HepG2 (cell line): ENCODE results near the gene TBXAS1. TPM values are rescaled to one million over a fixed set of nuclear protein-coding genes. Genes with fewer than 3 reads are reported as not detected.

ENCODE experiments used
- ATAC-seq: fragments of 200-7000 bp; cut with Tn5 transposase; 3 replicates; pipeline ENCODE4 v1.9.1; 2020; ENCODE audit warnings: mild to moderate bottlenecking, moderate library complexity
- BruUV-seq: library from RNA; stranded (reverse); fragments of 400-500 nt; replicated peaks from 2 replicates; lab custom pipeline; 2021; lab: Mats Ljungman, UMichigan
- CTCF ChIA-PET: fragments of 300-600 bp; formaldehyde crosslinking; extraction: SDS; loops from one replicate; lab custom pipeline; 2021; ENCODE audit warnings: low total read pairs, inconsistent platforms, low intra/inter-chr PET ratio; lab: Yijun Ruan, JAX
- POLR2A ChIA-PET: fragments of 350-600 bp; sonication (Branson Sonifier 250); formaldehyde crosslinking; loops from one replicate; lab custom pipeline; 2020; ENCODE audit warnings: antibody characterized with exemption, inconsistent platforms; lab: Yijun Ruan, JAX
- DNase-seq: peaks from one replicate; pipeline ENCODE4 v3.0.0-alpha.2; 2015; ENCODE audit warnings: low spot score
- FAIRE-seq: peaks from 3 replicates; lab custom pipeline; 2011; peaks lifted over from hg19 to GRCh38; lab: Jason Lieb, UNC
- H2AFZ ChIP-seq: one replicate; pipeline ENCODE4 v1.6.1; 2011; ENCODE audit warnings: low read length, inconsistent platforms
- H3K27ac ChIP-seq: fragments of 300-600 bp; 3 replicates; pipeline ENCODE4 v1.8.0; 2011; ENCODE audit warnings: mixed run types, mild to moderate bottlenecking, mixed read lengths, low read length, inconsistent platforms; ENCODE audit not compliant: insufficient read depth; ENCODE audit errors: extremely low read length
- H3K27me3 ChIP-seq, 2 experiments: fragments of 200-600 bp in 1 of 2; 2 replicates in 1 of 2; 3 replicates in 1 of 2; pipeline versions ENCODE4 v1.6.0 to v1.8.0; 2011; ENCODE audit warnings: low read length in 2 of 2, mild to moderate bottlenecking in 2 of 2, moderate library complexity in 2 of 2, inconsistent platforms in 1 of 2; ENCODE audit not compliant: insufficient read depth in 2 of 2, control insufficient read depth in 1 of 2
- H3K36me3 ChIP-seq, 2 experiments: fragments of 200-600 bp in 1 of 2; replicated peaks in 1 of 2; 2 replicates in 1 of 2; 3 replicates in 1 of 2; pipeline versions ENCODE4 v1.5.1 to v1.8.0; 2011; ENCODE audit warnings: low read length in 2 of 2, inconsistent platforms in 1 of 2; ENCODE audit not compliant: insufficient read depth in 2 of 2, control insufficient read depth in 1 of 2
- H3K4me1 ChIP-seq: 2 replicates; pipeline ENCODE4 v1.5.1; 2012; ENCODE audit warnings: low read length, inconsistent platforms; ENCODE audit not compliant: insufficient read depth
- H3K4me2 ChIP-seq: 2 replicates; pipeline ENCODE4 v1.6.0; 2011; ENCODE audit warnings: low read depth, low read length, inconsistent platforms
- H3K4me3 ChIP-seq, 3 experiments: fragments of 200-600 bp in 1 of 3; sonication (generic), shearing (Covaris generic) in 1 of 3; replicated peaks in 1 of 3; 2 replicates each; pipeline ENCODE4 v1.5.1; 2011 to 2016; ENCODE audit warnings: low read length in 3 of 3, inconsistent platforms in 2 of 3, low read depth in 2 of 3, mild to moderate bottlenecking in 2 of 3, control low read depth in 1 of 3, mixed read lengths in 1 of 3; ENCODE audit not compliant: insufficient read depth in 1 of 3
- H3K79me2 ChIP-seq: one replicate; pipeline ENCODE4 v1.6.1; 2011; ENCODE audit warnings: low read length, inconsistent platforms; ENCODE audit not compliant: insufficient read depth
- H3K9ac ChIP-seq: 2 replicates; pipeline ENCODE4 v1.6.0; 2011; ENCODE audit warnings: mild to moderate bottlenecking, low read depth, low read length, inconsistent platforms; ENCODE audit not compliant: insufficient read depth
- H3K9me3 ChIP-seq: 2 replicates; pipeline ENCODE4 v1.5.1; 2012; ENCODE audit warnings: mild to moderate bottlenecking, low read length
- H4K20me1 ChIP-seq: 2 replicates; pipeline ENCODE4 v1.6.0; 2011; ENCODE audit warnings: inconsistent platforms, mild to moderate bottlenecking, low read length, moderate library complexity; ENCODE audit not compliant: insufficient read depth
- CEBPG ChIP-seq: IDR thresholded peaks from 2 replicates; pipeline ENCODE4 v1.6.1; 2016
- KDM4B ChIP-seq: sonication (generic); formaldehyde crosslinking; IDR thresholded peaks from 2 replicates; pipeline ENCODE4 v1.4.0; 2020; ENCODE audit warnings: missing genetic modification reagents
- KDM5A ChIP-seq: fragments of 200-600 bp; sonication (generic); IDR thresholded peaks from 2 replicates; pipeline ENCODE4 v1.7.0; 2018; ENCODE audit warnings: antibody characterized with exemption, mild to moderate bottlenecking, low read length, borderline replicate concordance
- SNRNP70 ChIP-seq: fragments of 200-400 bp; formaldehyde crosslinking; IDR thresholded peaks from 2 replicates; pipeline ENCODE4 v1.6.1; 2017; ENCODE audit warnings: mild to moderate bottlenecking, low read depth, low read length, moderate library complexity
- TBL1XR1 ChIP-seq: fragments of 150-350 bp; IDR thresholded peaks from 2 replicates; pipeline ENCODE4 v1.6.1; 2014; ENCODE audit warnings: borderline replicate concordance, low read length; ENCODE audit not compliant: partially characterized antibody
- TCF7L2 ChIP-seq: IDR thresholded peaks from 2 replicates; pipeline ENCODE4 v1.6.1; 2011; ENCODE audit warnings: mild to moderate bottlenecking, low read depth, low read length, moderate library complexity
- ZFP1 ChIP-seq: IDR thresholded peaks from 2 replicates; pipeline ENCODE4 v1.6.1; 2016
- ZFP36L1 ChIP-seq: sonication (generic); formaldehyde crosslinking; IDR thresholded peaks from 2 replicates; pipeline ENCODE4 v1.8.0; 2022; ENCODE audit warnings: mild to moderate bottlenecking, missing genetic modification reagents, moderate library complexity
- ZNF17 ChIP-seq: sonication (generic); formaldehyde crosslinking; IDR thresholded peaks from 2 replicates; pipeline ENCODE4 v1.5.0; 2020; ENCODE audit warnings: mild to moderate bottlenecking, missing genetic modification reagents
- ZNF747 ChIP-seq: sonication (generic); formaldehyde crosslinking; IDR thresholded peaks from 2 replicates; pipeline ENCODE4 v1.8.1; 2023; ENCODE audit warnings: missing genetic modification reagents, mild to moderate bottlenecking, borderline replicate concordance
- WGBS: methylation state at CpG from one replicate; pipeline ENCODE4 v1.1.6; 2017; ENCODE audit warnings: low lambda C conversion rate; 5-methylcytosine and 5-hydroxymethylcytosine counted together
- in situ Hi-C: cut with HindIII; loops from 2 replicates; pipeline ENCODE4 v1.10.0; 2017; ENCODE audit warnings: low pct_unique_long_range_greater_than_20kb; ENCODE audit not compliant: extremely low pct_ligation_motif_present
- intact Hi-C: fragments of 100-400 bp; cut with micrococcal nuclease; formaldehyde crosslinking; loops from one replicate; pipeline ENCODE4 v1.10.0; 2022; ENCODE audit not compliant: unreplicated experiment
- polyA plus RNA-seq, 8 experiments: library from polyadenylated mRNA; depleted of rRNA in 3 of 8; stranded (reverse) in 7 of 8; unstranded in 1 of 8; fragments of >200 nt; fragmentation: Illumina TruSeq in 4 of 8; extraction: Trizol in 4 of 8; gene quantifications; 2 replicates each; pipeline versions ENCODE4 v1.2.1 to v1.2.3, GENCODE V29; 2011 to 2016; ENCODE audit warnings: low read depth in 4 of 8, missing spikeins in 1 of 8, mixed read lengths in 1 of 8; ENCODE audit not compliant: insufficient read depth in 1 of 8
- total RNA-seq, 5 experiments: library from RNA; depleted of rRNA; stranded (reverse); fragments of >200 nt; fragmentation: Illumina TruSeq; extraction: Trizol; gene quantifications; 2 replicates each; pipeline ENCODE4 v1.2.3, GENCODE V29; 2016; ENCODE audit warnings: low read depth in 1 of 5
- TF ChIP-seq, protein P1 (sequence below): sonication (generic); formaldehyde crosslinking; IDR thresholded peaks from one replicate; pipeline ENCODE4 v1.5.1; 2020; ENCODE audit warnings: mild to moderate bottlenecking, missing genetic modification reagents; ENCODE audit errors: not compliant biosample characterization
- TF ChIP-seq, protein P2 (sequence below): sonication (generic); formaldehyde crosslinking; IDR thresholded peaks from 2 replicates; pipeline ENCODE4 v1.4.0; 2020; ENCODE audit warnings: mild to moderate bottlenecking, missing genetic modification reagents, borderline replicate concordance
- TF ChIP-seq, protein P3 (sequence below): sonication (generic); formaldehyde crosslinking; IDR thresholded peaks from 2 replicates; pipeline ENCODE4 v1.4.0; 2020; ENCODE audit warnings: missing genetic modification reagents

TBXAS1 gene
- total and polyA plus RNA-seq, 2 of the 13 experiments (the other 11 are each of a cell fraction or from before 2014, with no cell fraction given) = 4.0 to 4.9 TPM

DNA sequence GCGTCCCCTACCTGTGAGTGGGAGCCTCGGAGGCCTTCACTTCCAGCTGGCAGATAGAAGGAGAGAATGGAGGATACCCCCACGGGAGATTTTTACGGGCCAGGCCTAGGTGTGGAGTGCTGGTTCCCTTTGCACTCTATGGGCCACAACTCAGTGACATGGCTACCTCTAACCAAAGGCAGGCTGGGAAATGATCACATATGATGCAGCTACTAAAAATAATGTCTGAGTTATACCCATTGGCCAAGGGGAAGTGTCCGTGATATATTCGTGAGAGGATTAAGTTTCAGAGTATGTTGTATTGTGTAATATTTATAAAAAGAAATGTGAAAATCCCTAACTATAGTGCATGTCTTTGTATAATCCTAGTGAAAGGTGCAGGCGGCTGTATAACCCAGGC lies 37.7 kb upstream of the TBXAS1 start (continued):
- TF ChIP-seq, protein P1, sequence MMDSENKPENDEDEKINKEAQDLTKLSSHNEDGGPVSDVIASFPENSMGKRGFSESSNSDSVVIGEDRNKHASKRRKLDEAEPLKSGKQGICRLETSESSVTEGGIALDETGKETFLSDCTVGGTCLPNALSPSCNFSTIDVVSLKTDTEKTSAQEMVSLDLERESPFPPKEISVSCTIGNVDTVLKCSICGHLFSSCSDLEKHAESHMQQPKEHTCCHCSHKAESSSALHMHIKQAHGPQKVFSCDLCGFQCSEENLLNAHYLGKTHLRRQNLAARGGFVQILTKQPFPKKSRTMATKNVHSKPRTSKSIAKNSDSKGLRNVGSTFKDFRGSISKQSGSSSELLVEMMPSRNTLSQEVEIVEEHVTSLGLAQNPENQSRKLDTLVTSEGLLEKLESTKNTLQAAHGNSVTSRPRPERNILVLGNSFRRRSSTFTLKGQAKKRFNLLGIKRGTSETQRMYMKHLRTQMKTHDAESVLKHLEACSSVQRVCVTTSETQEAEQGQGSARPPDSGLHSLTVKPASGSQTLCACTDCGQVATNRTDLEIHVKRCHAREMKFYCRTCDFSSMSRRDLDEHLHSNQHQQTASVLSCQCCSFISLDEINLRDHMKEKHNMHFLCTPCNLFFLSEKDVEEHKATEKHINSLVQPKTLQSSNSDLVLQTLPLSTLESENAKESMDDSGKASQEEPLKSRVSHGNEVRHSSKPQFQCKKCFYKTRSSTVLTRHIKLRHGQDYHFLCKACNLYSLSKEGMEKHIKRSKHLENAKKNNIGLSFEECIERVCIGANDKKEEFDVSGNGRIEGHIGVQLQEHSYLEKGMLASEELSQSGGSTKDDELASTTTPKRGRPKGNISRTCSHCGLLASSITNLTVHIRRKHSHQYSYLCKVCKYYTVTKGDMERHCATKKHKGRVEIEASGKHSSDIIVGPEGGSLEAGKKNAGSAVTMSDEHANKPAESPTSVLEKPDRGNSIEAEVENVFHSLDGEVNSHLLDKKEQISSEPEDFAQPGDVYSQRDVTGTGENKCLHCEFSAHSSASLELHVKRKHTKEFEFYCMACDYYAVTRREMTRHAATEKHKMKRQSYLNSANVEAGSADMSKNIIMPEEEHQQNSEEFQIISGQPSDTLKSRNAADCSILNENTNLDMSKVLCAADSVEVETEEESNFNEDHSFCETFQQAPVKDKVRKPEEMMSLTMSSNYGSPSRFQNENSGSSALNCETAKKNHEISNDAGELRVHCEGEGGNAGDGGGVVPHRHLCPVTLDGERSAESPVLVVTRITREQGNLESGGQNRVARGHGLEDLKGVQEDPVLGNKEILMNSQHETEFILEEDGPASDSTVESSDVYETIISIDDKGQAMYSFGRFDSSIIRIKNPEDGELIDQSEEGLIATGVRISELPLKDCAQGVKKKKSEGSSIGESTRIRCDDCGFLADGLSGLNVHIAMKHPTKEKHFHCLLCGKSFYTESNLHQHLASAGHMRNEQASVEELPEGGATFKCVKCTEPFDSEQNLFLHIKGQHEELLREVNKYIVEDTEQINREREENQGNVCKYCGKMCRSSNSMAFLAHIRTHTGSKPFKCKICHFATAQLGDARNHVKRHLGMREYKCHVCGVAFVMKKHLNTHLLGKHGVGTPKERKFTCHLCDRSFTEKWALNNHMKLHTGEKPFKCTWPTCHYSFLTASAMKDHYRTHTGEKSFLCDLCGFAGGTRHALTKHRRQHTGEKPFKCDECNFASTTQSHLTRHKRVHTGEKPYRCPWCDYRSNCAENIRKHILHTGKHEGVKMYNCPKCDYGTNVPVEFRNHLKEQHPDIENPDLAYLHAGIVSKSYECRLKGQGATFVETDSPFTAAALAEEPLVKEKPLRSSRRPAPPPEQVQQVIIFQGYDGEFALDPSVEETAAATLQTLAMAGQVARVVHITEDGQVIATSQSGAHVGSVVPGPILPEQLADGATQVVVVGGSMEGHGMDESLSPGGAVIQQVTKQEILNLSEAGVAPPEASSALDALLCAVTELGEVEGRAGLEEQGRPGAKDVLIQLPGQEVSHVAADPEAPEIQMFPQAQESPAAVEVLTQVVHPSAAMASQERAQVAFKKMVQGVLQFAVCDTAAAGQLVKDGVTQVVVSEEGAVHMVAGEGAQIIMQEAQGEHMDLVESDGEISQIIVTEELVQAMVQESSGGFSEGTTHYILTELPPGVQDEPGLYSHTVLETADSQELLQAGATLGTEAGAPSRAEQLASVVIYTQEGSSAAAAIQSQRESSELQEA = no peak
- TF ChIP-seq KDM4B (CRISPR knock-in tag) = no peak
- TF ChIP-seq KDM5A = no peak
- TF ChIP-seq CEBPG (CRISPR knock-in tag) = no peak

- no peaks in the 10 kb centered on the region for H3K27me3 ChIP-seq
- H4K20me1 ChIP-seq = no peaks in the 10 kb centered on the region
- FAIRE-seq (no peak), ATAC-seq (no peak), DNase-seq (no peak)
- H3K27ac ChIP-seq = no peak overlapping the region
- no peak overlapping the region for H3K9ac ChIP-seq
- 96% methylated on average over 2 of the region's 2 CpGs for WGBS
- ChIA-PET POLR2A (no interaction called here), CTCF (no interaction called here)
- H3K4me1 ChIP-seq = no peaks in the 10 kb centered on the region
- no peak overlapping the region for H3K4me2 ChIP-seq
- no TSS peak for BruUV-seq
- H3K9me3 ChIP-seq = no peaks in the 10 kb centered on the region
- in situ Hi-C loops (no loop called here), intact Hi-C loops (no loop called here)
- no peaks in the 10 kb centered on the region for H3K36me3 ChIP-seq
- no peak overlapping the region for H3K4me3 ChIP-seq
- H3K79me2 ChIP-seq = no peaks in the 10 kb centered on the region
- no peak overlapping the region for H2AFZ ChIP-seq
- TF ChIP-seq ZNF17 (CRISPR knock-in tag) = no peak
- no peak for TF ChIP-seq ZFP1
- TF ChIP-seq SNRNP70 = no peak
- TF ChIP-seq ZFP36L1 = no peak
- no peak for TF ChIP-seq TBL1XR1
- no peak for TF ChIP-seq TCF7L2
- TF ChIP-seq, protein P2, sequence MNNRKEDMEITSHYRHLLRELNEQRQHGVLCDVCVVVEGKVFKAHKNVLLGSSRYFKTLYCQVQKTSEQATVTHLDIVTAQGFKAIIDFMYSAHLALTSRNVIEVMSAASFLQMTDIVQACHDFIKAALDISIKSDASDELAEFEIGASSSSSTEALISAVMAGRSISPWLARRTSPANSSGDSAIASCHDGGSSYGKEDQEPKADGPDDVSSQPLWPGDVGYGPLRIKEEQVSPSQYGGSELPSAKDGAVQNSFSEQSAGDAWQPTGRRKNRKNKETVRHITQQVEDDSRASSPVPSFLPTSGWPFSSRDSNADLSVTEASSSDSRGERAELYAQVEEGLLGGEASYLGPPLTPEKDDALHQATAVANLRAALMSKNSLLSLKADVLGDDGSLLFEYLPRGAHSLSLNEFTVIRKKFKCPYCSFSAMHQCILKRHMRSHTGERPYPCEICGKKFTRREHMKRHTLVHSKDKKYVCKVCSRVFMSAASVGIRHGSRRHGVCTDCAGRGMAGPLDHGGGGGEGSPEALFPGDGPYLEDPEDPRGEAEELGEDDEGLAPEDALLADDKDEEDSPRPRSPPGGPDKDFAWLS (CRISPR knock-in tag) = no peak
- TF ChIP-seq ZNF747 (CRISPR knock-in tag) = no peak
- TF ChIP-seq, protein P3, sequence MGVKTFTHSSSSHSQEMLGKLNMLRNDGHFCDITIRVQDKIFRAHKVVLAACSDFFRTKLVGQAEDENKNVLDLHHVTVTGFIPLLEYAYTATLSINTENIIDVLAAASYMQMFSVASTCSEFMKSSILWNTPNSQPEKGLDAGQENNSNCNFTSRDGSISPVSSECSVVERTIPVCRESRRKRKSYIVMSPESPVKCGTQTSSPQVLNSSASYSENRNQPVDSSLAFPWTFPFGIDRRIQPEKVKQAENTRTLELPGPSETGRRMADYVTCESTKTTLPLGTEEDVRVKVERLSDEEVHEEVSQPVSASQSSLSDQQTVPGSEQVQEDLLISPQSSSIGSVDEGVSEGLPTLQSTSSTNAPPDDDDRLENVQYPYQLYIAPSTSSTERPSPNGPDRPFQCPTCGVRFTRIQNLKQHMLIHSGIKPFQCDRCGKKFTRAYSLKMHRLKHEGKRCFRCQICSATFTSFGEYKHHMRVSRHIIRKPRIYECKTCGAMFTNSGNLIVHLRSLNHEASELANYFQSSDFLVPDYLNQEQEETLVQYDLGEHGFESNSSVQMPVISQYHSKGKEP (CRISPR knock-in tag) = no peak
These were observed 31.5 kb upstream of the TBXAS1 start for GRCh38 chr7:139797607-139798006.
